Left colon (tissue), 2 donors: Measurements from ENCODE around the gene KCNG2. TPM values are rescaled to one million over a fixed set of nuclear protein-coding genes. Genes with fewer than 3 reads are reported as not detected.

Experiments used
- ATAC-seq: fragments of 200-7000 bp; cut with Tn5 transposase; one replicate; pipeline ENCODE4 v1.9.1; 2020; ENCODE audit warnings: mild to moderate bottlenecking, moderate library complexity
- DNase-seq, 2 donors: peaks; one replicate each; pipeline ENCODE4 v3.0.0-alpha.2; 2020
- intact Hi-C, 2 donors: fragments of 100-400 bp; cut with DNase I in 1 of 2; cut with micrococcal nuclease in 1 of 2; formaldehyde crosslinking; loops; one replicate each; pipeline versions ENCODE4 v1.11.2 to v1.14.0; 2022; cut with DNase I, micrococcal nuclease
- total RNA-seq, 2 donors: library from RNA; stranded (reverse); fragmentation: NEBNext Ultra II Directional; extraction: Animal tissue kit (Norgen Biotek cat#: 25700); gene quantifications; one replicate each; pipeline ENCODE4 v1.2.1, GENCODE V29; 2021
- donor health status: DM: no; HTN: no; CAD: no.
- donor health status: DM: yes; HTN: yes; CAD: no.

Gene KCNG2
- total RNA-seq, 2 donors from 2014 or later, result not detected

- ATAC-seq (no peak), DNase-seq (no peak)
- intact Hi-C loops, result no loop called here
Observed at GRCh38 chr18:79832169-79832568, 34.4 kb downstream of the KCNG2 start.

- ATAC-seq (no peak), DNase-seq (no peak)
- intact Hi-C loops, result no loop called here
Observed at GRCh38 chr18:79834834-79835233, 37.1 kb downstream of the KCNG2 start.

- ATAC-seq (no peak), DNase-seq (no peak)
Observed at GRCh38 chr18:79841936-79842335, 44.2 kb downstream of the KCNG2 start.

GRCh38 chr18:79844999-79845563 is 47.3 kb downstream of the KCNG2 start:
- no peak for DNase-seq
- intact Hi-C loops, result no loop called here
- ATAC-seq, result no peak

More at GRCh38 chr18:79841936-79842335, 44.2 kb downstream of the KCNG2 start:
- intact Hi-C loops, result no loop called here

- DNase-seq (no peak), ATAC-seq (no peak)
- intact Hi-C loops, result no loop called here
Observed at GRCh38 chr18:79846936-79847557, 49.3 kb downstream of the KCNG2 start.

- intact Hi-C loops, result no loop called here
- ATAC-seq (no peak), DNase-seq (no peak)
Observed at GRCh38 chr18:79847606-79848293, 50.0 kb downstream of the KCNG2 start.

GRCh38 chr18:79848294-79848578 is 50.5 kb downstream of the KCNG2 start:
- intact Hi-C loops, result no loop called here
- ATAC-seq (no peak), DNase-seq (no peak)

- ATAC-seq (no peak), DNase-seq (no peak)
Observed at GRCh38 chr18:79848579-79849327, 51.0 kb downstream of the KCNG2 start.

GRCh38 chr18:79849328-79850207 is 51.8 kb downstream of the KCNG2 start:
- intact Hi-C loops, result no loop called here
- no peak for ATAC-seq
- no peak for DNase-seq

More at GRCh38 chr18:79848579-79849327, 51.0 kb downstream of the KCNG2 start:
- intact Hi-C loops, result no loop called here

GRCh38 chr18:79850731-79851130 is 53.0 kb downstream of the KCNG2 start:
- intact Hi-C loops, result no loop called here
- no peak for ATAC-seq
- no peak for DNase-seq

- ATAC-seq (no peak), DNase-seq (no peak)
- intact Hi-C loops, result no loop called here
Observed at GRCh38 chr18:79851489-79851888, 53.8 kb downstream of the KCNG2 start.

GRCh38 chr18:79851950-79852349 is 54.2 kb downstream of the KCNG2 start:
- intact Hi-C loops, result no loop called here
- DNase-seq (no peak), ATAC-seq (no peak)

- DNase-seq, result no peak
- ATAC-seq, result no peak
- intact Hi-C loops, result no loop called here
Observed at GRCh38 chr18:79852561-79853302, 55.0 kb downstream of the KCNG2 start.

GRCh38 chr18:79853303-79853992 is 55.7 kb downstream of the KCNG2 start:
- DNase-seq (no peak), ATAC-seq (no peak)
- intact Hi-C loops, result no loop called here

- intact Hi-C loops, result no loop called here
- ATAC-seq (no peak), DNase-seq (no peak)
Observed at GRCh38 chr18:79853993-79854364, 56.2 kb downstream of the KCNG2 start.

GRCh38 chr18:79855147-79855933 is 57.6 kb downstream of the KCNG2 start:
- ATAC-seq, result no peak
- no peak for DNase-seq
- intact Hi-C loops, result no loop called here
